Activated CD4-positive, CD25-positive, alpha-beta regulatory T cell treated with anti-CD3 and anti-CD28 coated beads, Interleukin-2, amount 50 U/mL, for 72 hours (primary cell): ENCODE data around the gene TRAF3.

Source experiments
- DNase-seq: peaks from one replicate; pipeline ENCODE4 v3.0.0; 2021

Gene TRAF3

GRCh38 chr14:102897299-102898027, 120.2 kb downstream of the TRAF3 start:
- DNase-seq, result no peak

- no peak for DNase-seq
Measured at GRCh38 chr14:102898298-102898697, 121.0 kb downstream of the TRAF3 start.

- DNase-seq, result no peak
Measured at GRCh38 chr14:102898776-102899515, 121.7 kb downstream of the TRAF3 start.

- no peak for DNase-seq
Measured at GRCh38 chr14:102899516-102899900, 122.3 kb downstream of the TRAF3 start.

- DNase-seq, result no peak
Measured at GRCh38 chr14:102900631-102901571, 123.7 kb downstream of the TRAF3 start.

GRCh38 chr14:102901633-102902032, 124.4 kb downstream of the TRAF3 start:
- DNase-seq, result no peak

- DNase-seq, result no peak
Measured at GRCh38 chr14:102902086-102902485, 124.8 kb downstream of the TRAF3 start.

- DNase-seq, result no peak
Measured at GRCh38 chr14:102902523-102903247, 125.4 kb downstream of the TRAF3 start.

- no peak for DNase-seq
Measured at GRCh38 chr14:102903248-102903888, 126.1 kb downstream of the TRAF3 start.

GRCh38 chr14:102903889-102904512, 126.8 kb downstream of the TRAF3 start:
- no peak for DNase-seq

GRCh38 chr14:102905116-102906108, 128.2 kb downstream of the TRAF3 start:
- DNase-seq, result no peak

GRCh38 chr14:102906616-102907302, 129.5 kb downstream of the TRAF3 start:
- no peak for DNase-seq

- no peak for DNase-seq
Measured at GRCh38 chr14:102907303-102907844, 130.1 kb downstream of the TRAF3 start.

GRCh38 chr14:102907980-102908730, 130.9 kb downstream of the TRAF3 start:
- no peak for DNase-seq

GRCh38 chr14:102908766-102909455, 131.7 kb downstream of the TRAF3 start:
- no peak for DNase-seq

- DNase-seq, result no peak
Measured at GRCh38 chr14:102909462-102909861, 132.2 kb downstream of the TRAF3 start.

- DNase-seq, result no peak
Measured at GRCh38 chr14:102909911-102910310, 132.7 kb downstream of the TRAF3 start.

- no peak for DNase-seq
Measured at GRCh38 chr14:102910442-102910841, 133.2 kb downstream of the TRAF3 start.
